GM10847 (cell line): ENCODE results near the gene CLECL1.

Experiments
- POLR2A ChIP-seq: IDR thresholded peaks from 2 replicates; pipeline ENCODE4 v1.6.1; 2011; ENCODE audit not compliant: insufficient read length; ENCODE audit errors: extremely low read depth

The CLECL1 gene

DNA sequence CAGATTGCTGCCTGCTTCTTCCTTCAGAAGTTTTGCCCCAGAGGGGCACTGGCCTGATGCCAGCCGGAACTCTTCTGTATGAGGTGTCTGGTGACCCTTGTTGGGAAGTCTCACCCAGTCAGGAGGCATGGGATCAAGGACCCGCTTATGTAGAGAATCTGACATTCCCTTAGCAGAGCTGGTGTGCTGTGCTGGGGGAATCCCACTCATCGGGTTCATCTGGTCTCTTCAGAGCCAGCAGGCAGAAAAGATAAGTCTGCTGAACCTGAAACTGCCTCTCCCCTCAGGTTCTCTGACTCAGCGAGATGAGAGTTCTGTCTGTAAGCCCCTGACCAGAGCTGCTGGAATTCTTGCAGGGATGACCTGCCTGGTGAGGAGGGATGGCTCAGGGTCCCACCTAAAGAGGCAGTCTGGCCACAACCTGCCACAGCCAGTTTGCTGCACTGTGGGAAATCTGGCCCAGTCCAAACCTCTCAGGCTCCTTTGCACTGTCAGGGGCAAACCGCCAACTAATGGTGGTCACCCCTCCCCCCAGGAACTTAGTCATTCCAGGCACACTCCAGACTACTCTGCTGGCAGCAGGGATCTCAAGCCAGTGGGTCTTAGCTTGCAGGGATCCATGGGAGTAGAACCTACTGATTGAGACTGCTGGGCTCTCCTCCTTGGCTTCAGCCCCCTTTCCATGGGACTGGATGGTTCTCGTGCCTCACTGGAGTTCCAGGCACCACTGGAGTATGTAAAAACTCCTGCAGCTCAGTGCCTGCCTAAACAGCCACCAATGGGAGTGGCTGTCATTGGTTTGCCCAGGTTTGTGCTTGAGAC lies 59.3 kb downstream of the CLECL1 start:
- peak; percentile 15 for TF ChIP-seq POLR2A
